HEK293 (cell line): ENCODE data around the gene TSSK3.

Source experiments
- IKZF3 ChIP-seq: fragments of 450-650 bp; IDR thresholded peaks from 2 replicates; pipeline ENCODE4 v1.5.0; 2018; ENCODE audit warnings: missing biosample characterization, mild to moderate bottlenecking, missing genetic modification characterization, moderate library complexity
- MYNN ChIP-seq: fragments of 450-650 bp; formaldehyde crosslinking; IDR thresholded peaks from 2 replicates; pipeline ENCODE4 v1.5.1; 2016; ENCODE audit warnings: missing biosample characterization, missing genetic modification characterization, borderline replicate concordance
- ZBTB21 ChIP-seq: fragments of 450-650 bp; formaldehyde crosslinking; IDR thresholded peaks from 2 replicates; pipeline ENCODE4 v1.5.1; 2017; ENCODE audit warnings: missing biosample characterization, missing genetic modification characterization
- ZBTB49 ChIP-seq: fragments of 450-650 bp; formaldehyde crosslinking; IDR thresholded peaks from 2 replicates; pipeline ENCODE4 v1.5.1; 2016; ENCODE audit warnings: missing biosample characterization, missing genetic modification characterization, low read depth
- ZNF274 ChIP-seq, 2 experiments: fragments of 200-500 bp in 1 of 2; fragments of 450-650 bp in 1 of 2; sonication (Bioruptor generic) in 1 of 2; formaldehyde crosslinking in 1 of 2; IDR thresholded peaks; 2 replicates each; pipeline versions ENCODE4 v1.5.1 to v1.6.1; 2014 to 2016; ENCODE audit warnings: borderline replicate concordance in 1 of 2, inconsistent platforms in 1 of 2, low read length in 1 of 2, missing biosample characterization in 1 of 2, missing genetic modification characterization in 1 of 2
- ZNF350 ChIP-seq: fragments of 450-650 bp; formaldehyde crosslinking; IDR thresholded peaks from 2 replicates; pipeline ENCODE4 v1.5.0; 2017; ENCODE audit warnings: missing biosample characterization, mild to moderate bottlenecking, missing genetic modification characterization
- ZNF561 ChIP-seq: fragments of 450-650 bp; IDR thresholded peaks from 2 replicates; pipeline ENCODE4 v1.5.1; 2018; ENCODE audit warnings: missing biosample characterization, missing genetic modification characterization, borderline replicate concordance
- TF ChIP-seq, protein P1 (sequence below): fragments of 450-650 bp; formaldehyde crosslinking; IDR thresholded peaks from 2 replicates; pipeline ENCODE4 v1.5.1; 2016; ENCODE audit warnings: missing biosample characterization, missing genetic modification characterization
- TF ChIP-seq, protein P2 (sequence below): fragments of 450-650 bp; formaldehyde crosslinking; IDR thresholded peaks from 2 replicates; pipeline ENCODE4 v1.5.1; 2016; ENCODE audit warnings: missing biosample characterization, missing genetic modification characterization

GRCh38 chr1:32373996-32374592, 11.8 kb downstream of the TSSK3 start:
- TF ChIP-seq, protein P1, sequence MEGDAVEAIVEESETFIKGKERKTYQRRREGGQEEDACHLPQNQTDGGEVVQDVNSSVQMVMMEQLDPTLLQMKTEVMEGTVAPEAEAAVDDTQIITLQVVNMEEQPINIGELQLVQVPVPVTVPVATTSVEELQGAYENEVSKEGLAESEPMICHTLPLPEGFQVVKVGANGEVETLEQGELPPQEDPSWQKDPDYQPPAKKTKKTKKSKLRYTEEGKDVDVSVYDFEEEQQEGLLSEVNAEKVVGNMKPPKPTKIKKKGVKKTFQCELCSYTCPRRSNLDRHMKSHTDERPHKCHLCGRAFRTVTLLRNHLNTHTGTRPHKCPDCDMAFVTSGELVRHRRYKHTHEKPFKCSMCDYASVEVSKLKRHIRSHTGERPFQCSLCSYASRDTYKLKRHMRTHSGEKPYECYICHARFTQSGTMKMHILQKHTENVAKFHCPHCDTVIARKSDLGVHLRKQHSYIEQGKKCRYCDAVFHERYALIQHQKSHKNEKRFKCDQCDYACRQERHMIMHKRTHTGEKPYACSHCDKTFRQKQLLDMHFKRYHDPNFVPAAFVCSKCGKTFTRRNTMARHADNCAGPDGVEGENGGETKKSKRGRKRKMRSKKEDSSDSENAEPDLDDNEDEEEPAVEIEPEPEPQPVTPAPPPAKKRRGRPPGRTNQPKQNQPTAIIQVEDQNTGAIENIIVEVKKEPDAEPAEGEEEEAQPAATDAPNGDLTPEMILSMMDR = no peak
- TF ChIP-seq ZNF350 = no peak
- no peak for TF ChIP-seq MYNN (tag by site-specific recombination)
- TF ChIP-seq IKZF3 = no peak
- no peak for TF ChIP-seq ZBTB49
- TF ChIP-seq, protein P2, sequence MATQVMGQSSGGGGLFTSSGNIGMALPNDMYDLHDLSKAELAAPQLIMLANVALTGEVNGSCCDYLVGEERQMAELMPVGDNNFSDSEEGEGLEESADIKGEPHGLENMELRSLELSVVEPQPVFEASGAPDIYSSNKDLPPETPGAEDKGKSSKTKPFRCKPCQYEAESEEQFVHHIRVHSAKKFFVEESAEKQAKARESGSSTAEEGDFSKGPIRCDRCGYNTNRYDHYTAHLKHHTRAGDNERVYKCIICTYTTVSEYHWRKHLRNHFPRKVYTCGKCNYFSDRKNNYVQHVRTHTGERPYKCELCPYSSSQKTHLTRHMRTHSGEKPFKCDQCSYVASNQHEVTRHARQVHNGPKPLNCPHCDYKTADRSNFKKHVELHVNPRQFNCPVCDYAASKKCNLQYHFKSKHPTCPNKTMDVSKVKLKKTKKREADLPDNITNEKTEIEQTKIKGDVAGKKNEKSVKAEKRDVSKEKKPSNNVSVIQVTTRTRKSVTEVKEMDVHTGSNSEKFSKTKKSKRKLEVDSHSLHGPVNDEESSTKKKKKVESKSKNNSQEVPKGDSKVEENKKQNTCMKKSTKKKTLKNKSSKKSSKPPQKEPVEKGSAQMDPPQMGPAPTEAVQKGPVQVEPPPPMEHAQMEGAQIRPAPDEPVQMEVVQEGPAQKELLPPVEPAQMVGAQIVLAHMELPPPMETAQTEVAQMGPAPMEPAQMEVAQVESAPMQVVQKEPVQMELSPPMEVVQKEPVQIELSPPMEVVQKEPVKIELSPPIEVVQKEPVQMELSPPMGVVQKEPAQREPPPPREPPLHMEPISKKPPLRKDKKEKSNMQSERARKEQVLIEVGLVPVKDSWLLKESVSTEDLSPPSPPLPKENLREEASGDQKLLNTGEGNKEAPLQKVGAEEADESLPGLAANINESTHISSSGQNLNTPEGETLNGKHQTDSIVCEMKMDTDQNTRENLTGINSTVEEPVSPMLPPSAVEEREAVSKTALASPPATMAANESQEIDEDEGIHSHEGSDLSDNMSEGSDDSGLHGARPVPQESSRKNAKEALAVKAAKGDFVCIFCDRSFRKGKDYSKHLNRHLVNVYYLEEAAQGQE (tag by site-specific recombination) = no peak
- TF ChIP-seq ZBTB21 (tag by site-specific recombination) = no peak
- no peak for TF ChIP-seq ZNF561 (tag by site-specific recombination)
- no peak for TF ChIP-seq ZNF274 (IDR thresholded peaks at IDR 0.05; ENCODE audit: low read length)
- TF ChIP-seq ZNF274 (tag by site-specific recombination; IDR thresholded peaks at IDR 0.05; ENCODE audit: borderline replicate concordance) = no peak
